ENCODE measurements around the gene CLSTN3.
A peak's percentile ranks its signal among the peaks of the same experiment; 100 is the strongest.

Gene CLSTN3

DNA sequence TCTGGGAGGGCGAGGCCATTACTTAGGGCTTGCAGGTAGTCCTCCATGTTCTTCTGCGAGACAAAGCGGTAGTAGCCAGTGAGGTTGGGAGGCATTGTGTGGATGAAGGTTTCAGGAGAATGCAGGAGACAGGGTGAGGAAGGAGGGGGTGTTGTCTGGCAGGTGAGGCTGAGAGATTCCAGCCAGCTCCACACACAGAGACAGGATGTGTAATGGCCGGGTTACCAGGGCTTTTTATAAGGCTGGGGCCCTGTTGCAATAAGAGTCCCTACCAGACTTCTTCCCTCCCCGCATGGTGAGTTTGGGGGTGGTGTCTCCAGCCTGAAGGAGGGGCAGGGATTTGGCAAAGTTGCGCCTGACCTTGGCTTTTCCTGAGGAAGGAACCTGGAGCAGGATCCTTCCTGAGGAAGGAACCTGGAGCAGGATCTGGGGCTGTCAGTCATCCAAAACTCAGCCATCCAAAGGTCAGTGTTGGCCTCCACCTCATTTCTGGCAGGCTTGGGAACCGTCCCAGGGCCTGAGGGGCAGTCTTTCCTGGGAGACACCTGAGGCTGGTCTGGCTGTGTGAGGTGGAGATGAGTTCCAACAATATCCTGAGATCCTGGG, 1.4 kb upstream of the CLSTN3 start, which contains the start of gene RBP5:
Gene RBP5 (minus strand): TSS at position 209 of the 606 bp plus-strand sequence. CDS start 114 bp downstream, at position 95.
- no peak for DNase-seq

GRCh38 chr12:7129287-7129871, 792 bp upstream of the CLSTN3 start:
- DNase-seq, result no peak

- DNase-seq, result peak; percentile 74
Observed at GRCh38 chr12:7130701-7131501, 730 bp downstream of the CLSTN3 start.

DNA sequence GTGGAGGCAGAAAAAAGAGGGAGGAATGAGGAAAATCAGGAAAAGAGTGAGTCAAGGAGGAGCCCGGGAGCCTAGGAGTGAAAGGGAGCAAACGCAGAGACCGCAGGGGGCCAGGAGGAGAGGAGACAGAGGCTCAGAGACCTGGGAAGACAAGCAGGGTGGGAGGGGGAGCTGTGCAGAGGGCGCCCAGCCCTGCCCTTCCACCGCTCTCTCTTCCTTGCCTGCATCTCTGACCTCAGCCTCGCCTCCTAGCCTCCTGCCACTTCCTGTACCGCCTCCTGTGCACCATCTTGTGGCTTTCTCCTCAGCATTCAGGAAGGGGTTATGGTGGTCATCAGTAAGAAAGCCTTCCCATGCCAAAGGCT, 1.3 kb downstream of the CLSTN3 start:
- peak; percentile 71 for DNase-seq

DNA sequence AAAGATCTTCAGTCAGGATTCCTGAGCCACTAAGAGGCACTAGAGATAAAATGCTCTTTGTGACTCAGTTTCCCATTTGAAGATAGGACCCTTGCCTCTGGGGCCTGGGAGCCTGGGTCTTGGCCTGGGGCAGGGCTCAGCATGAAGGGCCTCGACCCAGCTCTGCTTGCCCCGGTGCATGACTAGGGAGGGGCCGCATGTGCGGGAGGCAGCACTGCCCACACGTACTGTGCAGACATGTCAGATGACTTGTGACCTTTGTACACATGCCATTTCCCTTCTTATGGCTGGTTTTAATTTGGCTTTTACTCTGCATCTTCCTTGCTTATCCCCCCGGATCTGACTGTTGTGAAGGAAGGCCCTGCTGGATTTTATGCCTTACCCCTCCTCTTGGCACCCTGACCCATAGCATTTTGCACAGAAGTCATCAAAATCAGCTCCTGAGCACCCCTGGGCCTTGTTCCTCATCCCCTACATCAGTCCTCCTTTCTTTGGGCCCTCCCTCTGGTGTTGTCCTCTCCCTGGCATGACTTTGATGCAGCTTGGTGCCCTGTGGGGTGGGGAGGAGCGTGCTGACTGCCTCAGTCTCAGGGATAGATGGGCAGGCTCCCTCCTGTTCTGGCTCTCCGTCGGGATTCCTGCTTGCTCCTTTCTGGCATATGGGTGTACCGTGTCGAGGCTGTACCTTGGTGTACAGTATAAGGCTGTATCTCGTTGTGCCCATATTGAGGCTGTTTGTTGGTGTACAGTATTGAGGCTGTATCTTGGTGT, 4.4 kb downstream of the CLSTN3 start:
- no peak for DNase-seq

- no peak for DNase-seq
Observed at GRCh38 chr12:7136071-7136470, 5.9 kb downstream of the CLSTN3 start.

DNA sequence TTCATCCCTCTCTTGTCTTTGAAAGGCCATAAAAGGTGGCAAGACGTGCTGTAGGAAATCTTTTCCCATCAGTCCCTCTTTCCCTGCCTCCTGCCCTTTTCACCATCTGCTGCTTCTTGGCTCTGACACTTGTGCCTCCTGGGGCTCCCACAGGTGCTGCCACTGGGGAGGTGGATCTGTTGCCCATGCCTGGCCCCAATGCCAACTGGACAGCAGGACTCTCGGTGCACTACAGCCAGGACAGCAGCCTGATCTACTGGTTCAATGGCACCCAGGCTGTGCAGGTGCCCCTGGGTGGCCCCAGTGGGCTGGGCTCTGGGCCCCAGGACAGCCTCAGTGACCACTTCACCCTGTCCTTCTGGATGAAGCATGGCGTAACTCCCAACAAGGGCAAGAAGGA, 6.5 kb downstream of the CLSTN3 start:
- no peak for DNase-seq

DNA sequence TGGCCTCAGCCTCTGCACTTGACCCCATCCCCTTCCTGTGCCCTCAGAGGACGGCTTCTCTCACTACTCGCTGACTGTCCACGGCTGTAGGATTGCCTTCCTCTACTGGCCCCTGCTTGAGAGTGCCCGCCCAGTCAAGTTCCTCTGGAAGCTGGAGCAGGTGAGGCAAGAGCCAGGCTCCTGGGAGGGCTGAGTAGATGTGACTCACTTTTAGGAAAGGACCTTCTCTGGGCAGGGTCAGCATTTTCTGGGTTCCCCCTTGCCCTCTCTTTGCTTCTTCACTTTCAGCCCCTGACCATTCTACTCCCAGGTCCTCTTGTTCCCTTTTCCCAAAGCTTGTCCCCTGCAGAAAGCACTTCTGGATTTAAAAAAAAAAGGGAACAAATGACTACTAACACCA, 7.7 kb downstream of the CLSTN3 start:
- no peak for DNase-seq

- no peak for DNase-seq
Observed at GRCh38 chr12:7139200-7139599, 9.0 kb downstream of the CLSTN3 start.

DNA sequence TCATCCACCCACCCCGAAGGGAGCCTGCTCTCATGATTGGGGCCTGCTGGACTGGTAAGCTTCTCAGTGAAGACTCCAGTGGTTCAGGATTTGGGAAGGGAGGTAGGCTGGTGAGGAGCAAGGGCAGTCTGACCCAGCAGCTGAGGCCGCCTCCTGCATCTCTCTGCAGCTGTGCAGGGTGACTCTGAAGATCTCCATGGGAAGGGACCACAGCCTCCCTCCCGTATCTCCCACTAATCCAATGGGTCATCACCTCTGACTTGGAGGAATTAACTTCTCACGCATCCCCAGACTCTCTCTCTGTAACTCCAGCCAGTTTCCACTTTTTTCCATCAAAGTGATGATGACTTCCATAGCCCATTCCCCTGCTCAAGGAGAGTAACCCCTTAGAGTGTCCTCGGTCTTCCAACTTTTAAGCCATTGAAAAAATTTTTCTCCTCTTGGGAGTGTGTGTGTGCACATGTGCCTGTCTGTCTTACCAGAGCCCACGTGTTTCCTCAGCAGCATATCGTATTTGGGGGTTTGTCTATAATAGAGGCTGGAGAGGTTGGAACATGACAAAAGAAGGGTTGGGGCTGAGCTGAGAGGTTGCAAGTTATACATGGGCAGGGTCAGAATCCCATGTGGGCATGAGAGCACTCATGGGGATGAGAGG, 11.3 kb downstream of the CLSTN3 start:
- DNase-seq, result no peak

GRCh38 chr12:7142056-7142644, 12.0 kb downstream of the CLSTN3 start:
- DNase-seq, result peak; percentile 64

DNA sequence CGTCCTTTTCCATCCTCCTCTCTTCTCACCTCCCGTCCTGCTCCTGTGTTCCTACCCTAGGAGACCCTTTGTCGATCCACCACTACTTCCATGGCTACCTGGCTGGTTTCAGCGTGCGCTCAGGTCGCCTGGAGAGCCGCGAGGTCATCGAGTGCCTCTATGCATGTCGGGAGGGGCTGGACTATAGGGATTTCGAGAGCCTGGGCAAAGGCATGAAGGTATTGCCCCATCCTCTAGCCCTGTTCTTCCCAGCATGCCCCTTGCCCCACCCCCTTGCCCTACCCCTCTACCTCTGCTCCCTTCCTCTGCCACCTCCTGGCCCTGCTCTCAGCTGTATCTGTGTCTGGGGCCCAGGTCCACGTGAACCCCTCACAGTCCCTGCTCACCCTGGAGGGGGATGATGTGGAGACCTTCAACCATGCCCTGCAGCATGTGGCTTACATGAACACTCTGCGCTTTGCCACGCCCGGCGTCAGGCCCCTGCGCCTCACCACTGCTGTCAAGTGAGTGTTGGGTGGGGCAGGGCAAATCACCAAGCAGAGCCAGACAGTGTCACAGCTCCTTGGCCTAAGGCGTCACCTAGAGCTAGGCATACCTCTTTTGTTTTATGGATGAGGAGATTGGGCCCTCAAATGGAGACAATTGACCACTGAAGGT, 12.8 kb downstream of the CLSTN3 start:
- no peak for DNase-seq

GRCh38 chr12:7143564-7143963, 13.4 kb downstream of the CLSTN3 start:
- DNase-seq, result no peak

- DNase-seq, result peak; percentile 34
Observed at GRCh38 chr12:7144414-7145120, 14.4 kb downstream of the CLSTN3 start.

DNA sequence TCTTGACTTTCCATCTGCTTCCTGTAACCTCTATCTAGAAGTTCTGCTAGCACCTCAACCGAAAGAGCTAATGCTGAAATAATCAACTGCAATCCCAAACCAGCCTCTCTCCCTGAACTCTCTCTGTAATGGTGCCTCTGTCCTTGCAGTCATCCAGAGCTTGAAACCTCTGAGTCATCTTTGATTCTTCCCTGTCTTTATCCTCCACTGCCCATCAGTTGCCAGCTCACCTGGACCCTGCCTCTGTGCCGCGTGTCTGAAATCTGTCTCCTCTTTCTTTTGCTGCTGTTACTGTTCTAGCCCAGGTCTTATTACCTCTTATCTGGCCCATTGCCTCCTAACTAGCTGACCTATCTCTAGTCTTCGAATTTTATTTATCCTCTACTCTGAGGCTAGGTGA, 15.5 kb downstream of the CLSTN3 start:
- no peak for DNase-seq

DNA sequence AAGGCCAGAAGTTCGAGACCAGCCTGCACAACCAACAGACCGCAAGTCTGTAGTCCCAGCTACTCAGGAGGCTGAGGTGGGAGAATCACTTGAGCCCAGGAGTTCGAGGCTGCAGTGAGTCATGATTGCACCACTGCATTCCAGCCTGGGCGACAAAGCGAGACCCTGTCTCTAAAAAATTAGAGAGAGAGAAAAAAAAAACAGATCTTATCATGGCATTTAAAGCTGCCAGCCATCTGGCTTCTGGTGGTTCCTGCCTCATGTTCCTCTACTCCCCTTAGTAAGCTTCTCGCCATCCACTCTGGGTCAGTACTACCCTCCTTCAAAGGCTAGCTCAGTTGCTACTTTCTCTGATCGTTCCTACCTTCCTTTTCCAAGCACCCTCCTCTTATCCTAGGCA, 16.1 kb downstream of the CLSTN3 start:
- no peak for DNase-seq

GRCh38 chr12:7146906-7147305, 16.7 kb downstream of the CLSTN3 start:
- no peak for DNase-seq

DNA sequence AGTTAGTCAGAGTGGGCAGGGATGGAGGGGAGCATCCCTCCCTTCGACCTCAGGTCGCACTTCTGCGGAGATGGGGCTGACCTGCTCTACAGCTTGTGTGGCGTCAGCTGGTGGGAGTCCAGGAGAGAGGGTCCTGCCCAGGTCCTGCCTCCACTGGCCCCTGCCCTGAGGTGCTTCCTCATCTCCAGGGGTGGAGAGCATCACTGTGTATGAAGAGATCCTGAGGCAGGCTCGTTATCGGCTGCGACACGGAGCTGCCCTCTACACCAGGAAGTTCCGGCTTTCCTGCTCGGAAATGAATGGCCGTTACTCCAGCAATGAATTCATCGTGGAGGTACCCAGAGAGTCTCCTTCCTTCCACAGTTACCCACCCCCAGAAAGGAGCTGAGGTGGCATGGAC, 20.2 kb downstream of the CLSTN3 start:
- no peak for DNase-seq

- DNase-seq, result no peak
Observed at GRCh38 chr12:7150841-7151240, 20.7 kb downstream of the CLSTN3 start.

DNA sequence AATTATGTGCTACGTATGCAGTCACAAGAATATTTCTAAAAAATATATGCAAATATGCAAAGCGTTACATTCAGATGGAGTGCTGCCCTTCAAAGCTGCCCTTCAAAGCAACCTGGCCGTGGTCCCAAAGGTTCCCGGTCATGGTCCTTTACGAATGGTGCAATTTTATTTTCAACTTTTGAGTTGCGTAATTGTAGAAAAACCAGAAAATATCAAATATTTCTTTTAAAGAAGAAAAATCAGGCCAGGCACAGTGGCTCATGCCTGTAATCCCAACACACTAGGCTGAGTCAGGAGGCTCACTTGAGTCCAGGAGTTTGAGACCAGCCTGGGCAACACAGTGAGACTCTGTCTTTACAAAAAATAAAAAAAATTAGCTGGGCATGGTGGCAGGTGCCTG, 21.4 kb downstream of the CLSTN3 start:
- no peak for DNase-seq

GRCh38 chr12:7152818-7153217, 22.6 kb downstream of the CLSTN3 start:
- DNase-seq, result no peak

Measured in activated CD4-positive, alpha-beta T cell treated with anti-CD3 and anti-CD28 coated beads, Interleukin-2, Interleukin-6, amounts not matched to agents 100 ng/mL and 50 ng/mL, durations not matched to agents 16 hours and 8 hours (primary cell).